GM12874 (cell line): ENCODE measurements around the gene TMEM237.

Experiments
- CTCF ChIP-seq: IDR thresholded peaks from 2 replicates; pipeline ENCODE4 v1.5.1; 2011; ENCODE audit warnings: low read depth, mild to moderate bottlenecking, control low read depth, low read length, moderate library complexity; ENCODE audit not compliant: insufficient read depth

Gene TMEM237

GRCh38 chr2:201621293-201621999 lies 21.9 kb downstream of the TMEM237 start:
- no peak for TF ChIP-seq CTCF

GRCh38 chr2:201618744-201619662 lies 24.3 kb downstream of the TMEM237 start:
- TF ChIP-seq CTCF: no peak

- TF ChIP-seq CTCF: no peak
Observed at GRCh38 chr2:201608021-201608420, 35.3 kb downstream of the TMEM237 start.

GRCh38 chr2:201607568-201607967 lies 35.7 kb downstream of the TMEM237 start:
- no peak for TF ChIP-seq CTCF

GRCh38 chr2:201600906-201601305 lies 42.4 kb downstream of the TMEM237 start:
- TF ChIP-seq CTCF: no peak

- TF ChIP-seq CTCF: no peak
Observed at GRCh38 chr2:201597397-201597796, 45.9 kb downstream of the TMEM237 start.

- TF ChIP-seq CTCF: no peak
Observed at GRCh38 chr2:201580486-201580885, 62.8 kb downstream of the TMEM237 start.
